Endothelial cell of umbilical vein (primary cell): ENCODE data around the gene RARA. TPM values are rescaled to one million over a fixed set of nuclear protein-coding genes. Genes with fewer than 3 reads are reported as not detected.
A peak's percentile ranks its signal among the peaks of the same experiment; 100 is the strongest.

Source experiments
- BruUV-seq: library from RNA; stranded (reverse); fragments of 400-500 nt; replicated peaks from 2 replicates; lab custom pipeline; 2021; lab: Mats Ljungman, UMichigan
- CTCF ChIA-PET: fragments of 300-600, 350-600 bp; sonication (Branson Sonifier 250); formaldehyde crosslinking; loops from one replicate; lab custom pipeline; 2021; ENCODE audit warnings: antibody characterized with exemption, inconsistent platforms; lab: Charles Lee
- POLR2A ChIA-PET: fragments of 300-600, 350-600 bp; sonication (Branson Sonifier 250); formaldehyde crosslinking; loops from one replicate; lab custom pipeline; 2021; ENCODE audit warnings: antibody characterized with exemption, inconsistent platforms; lab: Charles Lee
- DNase-seq: peaks from one replicate; pipeline ENCODE4 v3.0.0-alpha.2; 2011; ENCODE audit warnings: low read depth, low spot score
- FAIRE-seq: peaks from 2 replicates; lab custom pipeline; 2011; peaks lifted over from hg19 to GRCh38; lab: Jason Lieb, UNC
- H2AFZ ChIP-seq: 2 replicates; pipeline ENCODE4 v1.6.0; 2012; ENCODE audit warnings: low read depth, low read length, control low read depth, inconsistent platforms
- H3K27ac ChIP-seq: 2 replicates; pipeline ENCODE4 v1.5.1; 2011; ENCODE audit warnings: low read depth, mild to moderate bottlenecking, control low read depth, low read length, moderate library complexity; ENCODE audit not compliant: insufficient read depth
- H3K27me3 ChIP-seq, 2 experiments: 2 replicates each; pipeline versions ENCODE4 v1.6.0 to v1.6.1; 2011; ENCODE audit warnings: low read length in 2 of 2, mixed read lengths in 1 of 2; ENCODE audit not compliant: control insufficient read depth in 2 of 2, insufficient read depth in 2 of 2
- H3K36me3 ChIP-seq, 2 experiments: 2 replicates in 1 of 2; 3 replicates in 1 of 2; pipeline ENCODE4 v1.5.1; 2011; ENCODE audit warnings: low read length in 2 of 2, mild to moderate bottlenecking in 1 of 2, moderate library complexity in 1 of 2; ENCODE audit not compliant: control insufficient read depth in 2 of 2, insufficient read depth in 2 of 2; ENCODE audit errors: extremely low read depth in 1 of 2
- H3K4me1 ChIP-seq: 3 replicates; pipeline ENCODE4 v1.5.1; 2011; ENCODE audit warnings: mild to moderate bottlenecking, low read length; ENCODE audit not compliant: control insufficient read depth, insufficient read depth; ENCODE audit errors: extremely low read depth
- H3K4me2 ChIP-seq: 2 replicates; pipeline ENCODE4 v1.6.1; 2011; ENCODE audit warnings: low read length, control low read depth, mixed read lengths; ENCODE audit not compliant: insufficient read depth
- H3K4me3 ChIP-seq, 3 experiments: fragments of 200-600 bp in 1 of 3; sonication (generic), shearing (Covaris generic) in 1 of 3; replicated peaks in 1 of 3; 2 replicates each; pipeline ENCODE4 v1.5.1; 2011 to 2016; ENCODE audit warnings: control low read depth in 3 of 3, low read length in 3 of 3, mild to moderate bottlenecking in 2 of 3, inconsistent platforms in 1 of 3, low read depth in 1 of 3, moderate library complexity in 1 of 3; ENCODE audit not compliant: insufficient read depth in 1 of 3
- H3K79me2 ChIP-seq: 2 replicates; pipeline ENCODE4 v1.6.0; 2012; ENCODE audit warnings: low read length, inconsistent platforms; ENCODE audit not compliant: control insufficient read depth, insufficient read depth
- H3K9ac ChIP-seq: replicated peaks from 2 replicates; pipeline ENCODE3; 2011; ENCODE audit warnings: low read length, control low read depth; ENCODE audit not compliant: insufficient read depth; ENCODE audit errors: extremely low read depth
- H3K9me1 ChIP-seq: replicated peaks from 3 replicates; pipeline ENCODE4 v1.6.0; 2011; ENCODE audit warnings: mild to moderate bottlenecking, low read length; ENCODE audit not compliant: control insufficient read depth, insufficient read depth; ENCODE audit errors: extremely low read depth
- H3K9me3 ChIP-seq: replicated peaks from 2 replicates; pipeline ENCODE4 v1.5.1; 2012; ENCODE audit warnings: low read length, inconsistent platforms; ENCODE audit not compliant: control insufficient read depth, insufficient read depth
- H4K20me1 ChIP-seq: replicated peaks from 2 replicates; pipeline ENCODE3; 2011; ENCODE audit warnings: mild to moderate bottlenecking, low read length; ENCODE audit not compliant: control insufficient read depth, insufficient read depth; ENCODE audit errors: extremely low read depth
- CTCF ChIP-seq, 2 donors: IDR thresholded peaks; 1 replicate in 1 of 2; 2 replicates in 1 of 2; pipeline ENCODE4 v1.5.1; 2011; ENCODE audit warnings: low read length in 2 of 2, mild to moderate bottlenecking in 2 of 2, moderate library complexity in 2 of 2, control low read depth in 1 of 2, inconsistent platforms in 1 of 2, low read depth in 1 of 2; ENCODE audit not compliant: insufficient read depth in 1 of 2; ENCODE audit errors: extremely low read depth in 1 of 2
- EZH2 ChIP-seq: IDR thresholded peaks from 2 replicates; pipeline ENCODE4 v1.6.1; 2012; ENCODE audit warnings: borderline replicate concordance, low read depth, mild to moderate bottlenecking, moderate library complexity, low read length, inconsistent platforms; ENCODE audit not compliant: severe bottlenecking
- GATA2 ChIP-seq: IDR thresholded peaks from 2 replicates; pipeline ENCODE4 v1.7.0; 2011; ENCODE audit warnings: low read depth, mild to moderate bottlenecking, moderate library complexity, mixed read lengths, low read length; ENCODE audit not compliant: insufficient read length, insufficient read depth
- JUN ChIP-seq: IDR thresholded peaks from 2 replicates; pipeline ENCODE4 v1.6.1; 2011; ENCODE audit warnings: borderline replicate concordance, low read depth; ENCODE audit not compliant: insufficient read length, insufficient read depth
- MAX ChIP-seq: IDR thresholded peaks from 2 replicates; pipeline ENCODE4 v1.6.1; 2011; ENCODE audit not compliant: insufficient read depth, insufficient read length
- MYC ChIP-seq: IDR thresholded peaks from one replicate; pipeline ENCODE4 v1.6.1; 2011; ENCODE audit warnings: mild to moderate bottlenecking, low read depth, low read length
- POLR2A ChIP-seq: IDR thresholded peaks from 2 replicates; pipeline ENCODE4 v1.6.1; 2012; ENCODE audit warnings: low read depth, mild to moderate bottlenecking, control low read depth, low read length
- POLR2AphosphoS5 ChIP-seq: IDR thresholded peaks from 2 replicates; pipeline ENCODE4 v1.6.1; 2012; ENCODE audit warnings: low read depth, mild to moderate bottlenecking, control low read depth, low read length, moderate library complexity; ENCODE audit not compliant: insufficient read depth
- dilution Hi-C: fragments of 300-500 bp; cut with MboI; formaldehyde crosslinking; loops from one replicate; pipeline ENCODE4 v1.15.0; 2019; ENCODE audit warnings: low sequenced_read_pairs; ENCODE audit not compliant: extremely low pct_ligation_motif_present
- intact Hi-C: fragments of 100-400 bp; cut with micrococcal nuclease; formaldehyde crosslinking; loops from one replicate; pipeline ENCODE4 v1.10.0; 2022
- polyA plus RNA-seq, 4 experiments: library from polyadenylated mRNA; depleted of rRNA in 3 of 4; stranded (reverse) in 3 of 4; unstranded in 1 of 4; fragments of >200 nt; gene quantifications; 2 replicates each; pipeline versions ENCODE4 v1.2.1 to v1.2.3, GENCODE V29; 2011 to 2012; ENCODE audit warnings: missing spikeins in 1 of 4
- total RNA-seq: library from RNA; stranded (reverse); gene quantifications from 2 replicates; pipeline ENCODE4 v1.2.3, GENCODE V29; 2021

Gene RARA
- total and polyA plus RNA-seq, 2 donors (not counting 3 experiments of a cell fraction or from before 2014, with no cell fraction given) = 11.9 to 37.8 TPM

- POLR2A ChIA-PET = interaction anchor here (0.7 kb wide), 1 partner anchor 25 kb away, joined by 3 read pairs; no protein-coding TSS in a partner anchor
- no TSS peak for BruUV-seq
- intact Hi-C loops (loop anchor here (1.0 kb wide), 2 partner anchors 10 to 19 kb away; no protein-coding TSS in a partner anchor), dilution Hi-C loops (no loop called here)
- H3K4me1 ChIP-seq = peaks cover 42% of the 10 kb centered on the region
- peak overlapping the region; percentile 69 to 85 (median 76) for H3K4me3 ChIP-seq
- no peaks in the 10 kb centered on the region for H3K9me3 ChIP-seq
- H3K79me2 ChIP-seq = peaks cover 59% of the 10 kb centered on the region
- DNase-seq (peak; percentile 60), FAIRE-seq (peak; percentile 85)
- TF ChIP-seq JUN = no peak
- TF ChIP-seq CTCF (IDR thresholded peaks at IDR 0.05; ENCODE audit: extremely low read depth in 1 of 2, insufficient read depth in 1 of 2, low read depth in 1 of 2, low read length in 2 of 2) = no peak
- TF ChIP-seq GATA2 = no peak
- TF ChIP-seq MAX = no peak
- TF ChIP-seq MYC = peak; percentile 6
- no peak for TF ChIP-seq POLR2A
- no peak for TF ChIP-seq EZH2
- peak; percentile 24 for TF ChIP-seq POLR2AphosphoS5
- CTCF ChIA-PET = interaction anchor here (0.9 to 10.6 kb wide), 8 partner anchors 13 to 48 kb away, joined by 3 to 109 read pairs (median 5); no protein-coding TSS in a partner anchor
- H3K36me3 ChIP-seq = peaks cover 0 to 1% of the 10 kb centered on the region in 2 experiments
- H3K9me1 ChIP-seq = no peaks in the 10 kb centered on the region
- no peaks in the 10 kb centered on the region for H3K27me3 ChIP-seq
- peak overlapping the region; percentile 63 for H3K4me2 ChIP-seq
- no peaks in the 10 kb centered on the region for H4K20me1 ChIP-seq
- H3K9ac ChIP-seq = peak overlapping the region; percentile 92
- H2AFZ ChIP-seq = no peak overlapping the region
- H3K27ac ChIP-seq = peak overlapping the region; percentile 88
These were observed 33.0 kb downstream of the RARA start for GRCh38 chr17:40341808-40342503.
